GM18517 (cell line): Measurements from ENCODE around the gene TMEM87B.
"Not testable (repeated sequence)": the region's sequence is repeated elsewhere in the genome, so short reads cannot be mapped to it uniquely, and the experiment has no call there.

Experiments
- ATAC-seq: cut with Tn5 transposase; IDR thresholded peaks from one replicate; pipeline ENCODE4 v1.9.1; 2021; ENCODE audit warnings: mild to moderate bottlenecking, moderate library complexity; ENCODE audit not compliant: unreplicated experiment

Gene TMEM87B

GRCh38 chr2:112113354-112113753 is 58.3 kb downstream of the TMEM87B start:
- ATAC-seq, result not testable (repeated sequence)

- ATAC-seq, result no peak
Measured at GRCh38 chr2:112118148-112118547, 63.1 kb downstream of the TMEM87B start.

- ATAC-seq, result no peak
Measured at GRCh38 chr2:112121682-112122254, 66.7 kb downstream of the TMEM87B start.

GRCh38 chr2:112129060-112129459 is 74.0 kb downstream of the TMEM87B start:
- no peak for ATAC-seq

GRCh38 chr2:112133344-112133743 is 78.3 kb downstream of the TMEM87B start:
- ATAC-seq, result no peak

GRCh38 chr2:112134120-112134519 is 79.1 kb downstream of the TMEM87B start:
- ATAC-seq, result no peak

- no peak for ATAC-seq
Measured at GRCh38 chr2:112136096-112136495, 81.0 kb downstream of the TMEM87B start.

GRCh38 chr2:112137516-112138158 is 82.6 kb downstream of the TMEM87B start:
- no peak for ATAC-seq

- no peak for ATAC-seq
Measured at GRCh38 chr2:112138159-112139032, 83.3 kb downstream of the TMEM87B start, which contains the start of gene FBLN7. Gene FBLN7 (plus strand): TSS chr2:112138385. CDS start chr2:112138656, 271 bp downstream.

- not testable (repeated sequence) for ATAC-seq
Measured at GRCh38 chr2:112139033-112139614, 84.1 kb downstream of the TMEM87B start.

- ATAC-seq, result not testable (repeated sequence)
Measured at GRCh38 chr2:112139661-112140204, 84.7 kb downstream of the TMEM87B start.

GRCh38 chr2:112140205-112140802 is 85.2 kb downstream of the TMEM87B start:
- no peak for ATAC-seq

- no peak for ATAC-seq
Measured at GRCh38 chr2:112140899-112141625, 86.0 kb downstream of the TMEM87B start.

GRCh38 chr2:112141626-112142007 is 86.5 kb downstream of the TMEM87B start:
- no peak for ATAC-seq

GRCh38 chr2:112142525-112143078 is 87.5 kb downstream of the TMEM87B start:
- no peak for ATAC-seq

GRCh38 chr2:112143150-112143549 is 88.1 kb downstream of the TMEM87B start:
- no peak for ATAC-seq

- ATAC-seq, result no peak
Measured at GRCh38 chr2:112144966-112145365, 89.9 kb downstream of the TMEM87B start.

- ATAC-seq, result no peak
Measured at GRCh38 chr2:112147382-112148168, 92.5 kb downstream of the TMEM87B start.

- ATAC-seq, result no peak
Measured at GRCh38 chr2:112148477-112148876, 93.4 kb downstream of the TMEM87B start.
